NCI-H187 (cell line): ENCODE measurements around the gene PACS1.
"Not testable (repeated sequence)": the region's sequence is repeated elsewhere in the genome, so short reads cannot be mapped to it uniquely, and the experiment has no call there.

ENCODE experiments used
- DNase-seq, 2 experiments: peaks; one replicate each; lab custom pipeline; 2025; lab: John Stamatoyannopoulos, UW

PACS1 gene

GRCh38 chr11:66111158-66111557 lies 41.1 kb downstream of the PACS1 start:
- no peak for DNase-seq

- DNase-seq, result no peak
Measured at GRCh38 chr11:66112041-66112491, 42.0 kb downstream of the PACS1 start.

- no peak for DNase-seq
Measured at GRCh38 chr11:66112601-66113499, 42.8 kb downstream of the PACS1 start.

GRCh38 chr11:66114957-66115356 lies 44.9 kb downstream of the PACS1 start:
- not testable (repeated sequence) for DNase-seq

GRCh38 chr11:66115638-66116301 lies 45.7 kb downstream of the PACS1 start:
- no peak for DNase-seq

GRCh38 chr11:66116576-66117361 lies 46.7 kb downstream of the PACS1 start:
- DNase-seq, result no peak

- DNase-seq, result no peak
Measured at GRCh38 chr11:66118847-66119246, 48.8 kb downstream of the PACS1 start.

GRCh38 chr11:66119348-66120133 lies 49.5 kb downstream of the PACS1 start:
- no peak for DNase-seq

GRCh38 chr11:66121466-66121865 lies 51.4 kb downstream of the PACS1 start:
- DNase-seq, result no peak

- peak in 1 of 2 experiments; percentile 2 for DNase-seq
Measured at GRCh38 chr11:66123902-66124301, 53.8 kb downstream of the PACS1 start.

- DNase-seq, result no peak
Measured at GRCh38 chr11:66124564-66124963, 54.5 kb downstream of the PACS1 start.

GRCh38 chr11:66126064-66126463 lies 56.0 kb downstream of the PACS1 start:
- no peak for DNase-seq

- peak in 1 of 2 experiments; percentile 4 for DNase-seq
Measured at GRCh38 chr11:66126808-66127555, 56.9 kb downstream of the PACS1 start.

- DNase-seq, result no peak
Measured at GRCh38 chr11:66130978-66131377, 60.9 kb downstream of the PACS1 start.

- DNase-seq, result no peak
Measured at GRCh38 chr11:66131937-66132632, 62.0 kb downstream of the PACS1 start.

- no peak for DNase-seq
Measured at GRCh38 chr11:66133216-66133775, 63.2 kb downstream of the PACS1 start.

GRCh38 chr11:66136752-66137123 lies 66.7 kb downstream of the PACS1 start:
- no peak for DNase-seq

GRCh38 chr11:66139817-66140404 lies 69.8 kb downstream of the PACS1 start:
- no peak for DNase-seq
